IgD-negative memory B cell (primary cell): ENCODE results near the gene P3H1. TPM values are rescaled to one million over a fixed set of nuclear protein-coding genes. Genes with fewer than 3 reads are reported as not detected.
A peak's percentile ranks its signal among the peaks of the same experiment; 100 is the strongest.
"Not testable (repeated sequence)": the region's sequence is repeated elsewhere in the genome, so short reads cannot be mapped to it uniquely, and the experiment has no call there.

Experiments used
- H3K27ac Mint-ChIP-seq, 3 donors: one replicate each; pipeline ENCODE4 v1.8.0; 2020 to 2022; ENCODE audit warnings: mild to moderate bottlenecking in 3 of 3, mixed read lengths in 3 of 3, moderate library complexity in 1 of 3
- H3K27me3 Mint-ChIP-seq: one replicate; pipeline ENCODE4 v1.8.0; 2021; ENCODE audit warnings: mixed read lengths
- H3K36me3 Mint-ChIP-seq: one replicate; pipeline ENCODE4 v1.8.0; 2020; ENCODE audit warnings: mild to moderate bottlenecking, mixed read lengths
- H3K4me1 Mint-ChIP-seq, 3 donors: one replicate each; pipeline ENCODE4 v1.8.0; 2020 to 2022; ENCODE audit warnings: mixed read lengths in 3 of 3, mild to moderate bottlenecking in 1 of 3
- H3K4me3 Mint-ChIP-seq, 4 donors: one replicate each; pipeline ENCODE4 v1.8.0; 2020 to 2022; ENCODE audit warnings: mild to moderate bottlenecking in 4 of 4, mixed read lengths in 4 of 4, moderate library complexity in 3 of 4
- H3K9me3 Mint-ChIP-seq, 3 donors: one replicate each; pipeline ENCODE4 v1.8.0; 2020 to 2021; ENCODE audit warnings: mixed read lengths in 3 of 3, mild to moderate bottlenecking in 1 of 3
- polyA plus RNA-seq: library from polyadenylated mRNA; unstranded; fragments of 300-500 nt; fragmentation: Illumina TruSeq; gene quantifications from one replicate; pipeline ENCODE4 v1.2.3, GENCODE V29; 2021

Gene P3H1
- polyA plus RNA-seq, 1 donor from 2014 or later = 10.4 TPM

DNA sequence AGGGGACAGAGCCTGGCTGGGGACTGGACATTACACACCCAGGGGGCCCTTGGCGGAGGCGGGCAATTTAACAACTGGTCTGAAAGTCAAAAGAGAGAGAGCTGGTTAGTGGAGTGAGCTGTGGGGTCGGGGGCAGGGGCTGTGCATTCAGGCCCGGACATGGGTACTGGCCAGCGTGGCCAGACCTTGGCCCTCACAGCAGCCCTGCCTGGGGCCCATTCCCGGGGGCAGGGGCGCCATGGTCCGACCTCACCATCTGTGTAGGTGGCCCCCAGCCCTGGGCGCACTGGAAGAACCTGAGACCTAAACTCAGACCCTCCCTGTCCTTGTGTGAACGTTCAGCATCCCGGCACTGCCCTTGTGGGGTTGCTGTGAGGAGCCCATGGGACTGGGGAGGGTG, 31.8 kb downstream of the P3H1 start:
- Mint-ChIP-seq H3K27ac (peak overlapping the region in 1 of 3 donors; percentile 82), H3K36me3 (no peaks in the 10 kb centered on the region), H3K9me3 (no peaks in the 10 kb centered on the region), H3K27me3 (no peaks in the 10 kb centered on the region), H3K4me3 (no peak overlapping the region), H3K4me1 (peaks cover 13 to 17% (median 15%) of the 10 kb centered on the region in 3 donors)

- Mint-ChIP-seq H3K4me3 (no peak overlapping the region), H3K9me3 (no peaks in the 10 kb centered on the region), H3K36me3 (no peaks in the 10 kb centered on the region), H3K27ac (peak overlapping the region in 1 of 3 donors; percentile 82), H3K27me3 (no peaks in the 10 kb centered on the region), H3K4me1 (peaks cover 13 to 17% (median 15%) of the 10 kb centered on the region in 3 donors)
Observed at GRCh38 chr1:42734201-42735035, 32.4 kb downstream of the P3H1 start.

DNA sequence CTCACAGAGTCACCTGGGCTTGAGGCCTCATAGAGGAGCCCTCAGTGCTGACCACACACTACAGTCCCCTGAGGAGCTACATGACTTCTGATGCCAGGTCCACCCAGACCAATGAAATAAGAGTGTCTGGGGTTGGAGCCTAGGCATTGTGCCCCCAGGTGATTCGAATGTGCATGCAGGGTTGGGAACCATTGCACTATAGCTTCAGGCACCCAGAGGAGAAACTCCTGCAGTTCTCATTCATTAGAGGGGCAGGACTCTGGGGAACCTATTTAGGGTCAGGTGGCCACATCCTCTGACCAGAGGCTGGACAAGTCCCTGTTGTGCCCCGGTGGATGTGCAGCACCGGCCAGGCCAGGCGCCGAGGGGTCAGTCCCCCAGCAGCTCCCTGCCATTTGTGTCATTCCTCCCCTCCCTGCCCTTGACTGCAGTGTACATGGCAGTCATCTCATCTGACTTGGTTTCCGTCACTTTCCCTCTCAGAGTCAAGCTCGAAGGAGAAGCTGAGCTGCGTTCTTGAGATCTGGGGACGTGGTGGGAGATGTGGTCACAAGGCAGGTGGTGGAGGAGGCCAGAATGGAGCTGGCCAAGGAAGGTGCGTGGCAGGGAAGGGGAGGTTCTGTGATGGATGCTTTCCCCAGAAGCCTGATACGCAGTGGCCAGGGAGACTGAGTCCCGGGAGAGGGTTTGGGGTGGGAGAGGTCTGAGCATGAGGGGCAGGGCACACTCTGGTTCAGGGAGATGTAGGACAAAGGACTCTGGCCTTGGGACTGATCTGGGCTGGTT, 33.2 kb downstream of the P3H1 start:
- no peaks in the 10 kb centered on the region for H3K9me3 Mint-ChIP-seq
- no peaks in the 10 kb centered on the region for H3K27me3 Mint-ChIP-seq
- no peak overlapping the region for H3K4me3 Mint-ChIP-seq
- H3K4me1 Mint-ChIP-seq = peaks cover 13 to 17% (median 15%) of the 10 kb centered on the region in 3 donors
- H3K36me3 Mint-ChIP-seq = no peaks in the 10 kb centered on the region
- H3K27ac Mint-ChIP-seq = no peak overlapping the region

DNA sequence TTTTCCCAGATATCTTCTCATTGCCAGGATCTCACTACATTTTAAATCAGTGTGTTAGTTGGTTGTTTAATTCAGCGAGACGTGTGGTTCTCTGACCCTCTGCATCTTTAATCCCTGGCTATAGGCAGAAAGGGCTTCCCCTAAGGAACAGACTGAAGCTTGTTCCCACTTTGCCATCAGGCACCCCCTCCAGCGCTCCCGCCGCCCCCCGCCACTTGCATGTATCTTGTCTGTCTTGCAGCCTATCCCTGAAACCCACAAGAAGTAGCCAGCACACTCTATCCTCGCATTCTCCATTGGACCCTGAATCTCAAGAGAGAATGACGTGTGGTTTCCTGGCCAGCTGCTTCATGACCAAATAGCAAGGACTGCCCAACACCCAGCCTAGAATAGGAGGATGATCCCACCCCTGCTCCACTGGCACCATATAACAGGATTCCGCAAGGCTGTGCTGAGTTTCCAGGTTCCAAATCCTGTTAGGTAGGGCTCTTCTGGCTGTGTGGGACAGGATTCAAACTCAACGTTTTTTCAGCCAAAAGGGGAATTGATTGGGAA, 34.6 kb downstream of the P3H1 start:
- Mint-ChIP-seq H3K9me3 (no peaks in the 10 kb centered on the region), H3K27ac (no peak overlapping the region), H3K4me1 (peaks cover 10 to 15% (median 11%) of the 10 kb centered on the region in 3 donors), H3K36me3 (no peaks in the 10 kb centered on the region), H3K27me3 (no peaks in the 10 kb centered on the region), H3K4me3 (no peak overlapping the region)

- no peak overlapping the region for H3K27ac Mint-ChIP-seq
- peaks cover 6 to 9% (median 7%) of the 10 kb centered on the region in 3 donors for H3K4me1 Mint-ChIP-seq
- no peak overlapping the region for H3K4me3 Mint-ChIP-seq
- H3K36me3 Mint-ChIP-seq = no peaks in the 10 kb centered on the region
- no peaks in the 10 kb centered on the region for H3K27me3 Mint-ChIP-seq
- no peaks in the 10 kb centered on the region for H3K9me3 Mint-ChIP-seq
Observed at GRCh38 chr1:42731585-42731984, 35.2 kb downstream of the P3H1 start.

DNA sequence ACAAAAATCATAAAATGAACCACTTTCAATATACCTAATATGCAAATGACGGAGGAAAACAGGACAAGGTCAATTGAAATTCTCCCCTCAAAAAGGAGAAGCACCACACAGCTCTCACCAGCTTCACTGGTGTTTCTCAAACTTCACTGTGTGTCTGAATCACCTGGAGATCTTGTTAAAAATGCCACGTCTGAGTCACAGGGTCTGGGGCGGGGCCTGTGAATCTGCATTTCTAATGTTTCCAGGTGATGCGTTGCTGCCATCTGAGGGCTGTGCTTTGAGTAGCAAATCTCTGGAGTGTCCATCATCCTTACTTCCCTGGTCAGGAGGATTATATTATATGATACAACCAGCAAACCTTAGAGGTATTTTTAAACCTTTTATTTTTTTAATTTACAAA, 35.8 kb downstream of the P3H1 start:
- Mint-ChIP-seq H3K4me3 (no peak overlapping the region), H3K4me1 (peaks cover 6 to 9% (median 7%) of the 10 kb centered on the region in 3 donors), H3K27ac (no peak overlapping the region), H3K9me3 (no peaks in the 10 kb centered on the region), H3K36me3 (no peaks in the 10 kb centered on the region), H3K27me3 (no peaks in the 10 kb centered on the region)

GRCh38 chr1:42730002-42730401, 36.8 kb downstream of the P3H1 start:
- H3K27me3 Mint-ChIP-seq = no peaks in the 10 kb centered on the region
- H3K36me3 Mint-ChIP-seq = peaks cover 2% of the 10 kb centered on the region
- no peak overlapping the region for H3K4me3 Mint-ChIP-seq
- no peaks in the 10 kb centered on the region for H3K9me3 Mint-ChIP-seq
- H3K4me1 Mint-ChIP-seq = peaks cover 6 to 9% (median 7%) of the 10 kb centered on the region in 3 donors
- peak overlapping the region in 1 of 3 donors; percentile 48 for H3K27ac Mint-ChIP-seq

DNA sequence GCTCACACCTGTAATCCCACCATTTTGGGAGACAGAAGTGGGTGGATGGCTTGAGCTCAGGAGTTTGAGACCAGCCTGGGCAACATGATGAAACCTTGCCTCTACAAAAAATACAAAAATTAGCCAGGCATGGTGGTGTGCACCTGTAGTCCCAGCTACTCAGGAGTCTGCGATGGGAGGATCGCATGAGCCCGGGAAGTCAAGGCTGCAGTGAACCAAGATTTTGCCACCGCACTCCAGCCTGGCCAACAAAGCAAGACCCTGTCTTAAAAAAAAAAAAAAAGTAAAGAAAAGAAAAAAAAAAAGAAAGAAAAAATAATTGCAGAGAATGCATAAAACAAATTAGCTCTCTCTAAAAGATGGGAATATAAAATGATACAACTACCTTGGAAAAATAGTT, 41.0 kb downstream of the P3H1 start:
- not testable (repeated sequence) for H3K9me3 Mint-ChIP-seq, H3K4me1 Mint-ChIP-seq

GRCh38 chr1:42723511-42723910, 43.3 kb downstream of the P3H1 start:
- no peaks in the 10 kb centered on the region for H3K9me3 Mint-ChIP-seq
- H3K4me3 Mint-ChIP-seq = peak overlapping the region in 1 of 4 donors; percentile 70
- H3K27me3 Mint-ChIP-seq = no peaks in the 10 kb centered on the region
- H3K36me3 Mint-ChIP-seq = peaks cover 4% of the 10 kb centered on the region
- no peak overlapping the region for H3K27ac Mint-ChIP-seq
- H3K4me1 Mint-ChIP-seq = peaks cover 0 to 1% (median 0%) of the 10 kb centered on the region in 3 donors

More for the DNA sequence above, 41.0 kb downstream of the P3H1 start:
- not testable (repeated sequence) for H3K4me3 Mint-ChIP-seq, H3K27me3 Mint-ChIP-seq, H3K36me3 Mint-ChIP-seq
- peak overlapping the region in 1 of 3 donors; percentile 24 for H3K27ac Mint-ChIP-seq

GRCh38 chr1:42722403-42722802, 44.4 kb downstream of the P3H1 start:
- H3K36me3 Mint-ChIP-seq, H3K27ac Mint-ChIP-seq, H3K27me3 Mint-ChIP-seq, H3K4me3 Mint-ChIP-seq, H3K9me3 Mint-ChIP-seq, H3K4me1 Mint-ChIP-seq: not testable (repeated sequence)

DNA sequence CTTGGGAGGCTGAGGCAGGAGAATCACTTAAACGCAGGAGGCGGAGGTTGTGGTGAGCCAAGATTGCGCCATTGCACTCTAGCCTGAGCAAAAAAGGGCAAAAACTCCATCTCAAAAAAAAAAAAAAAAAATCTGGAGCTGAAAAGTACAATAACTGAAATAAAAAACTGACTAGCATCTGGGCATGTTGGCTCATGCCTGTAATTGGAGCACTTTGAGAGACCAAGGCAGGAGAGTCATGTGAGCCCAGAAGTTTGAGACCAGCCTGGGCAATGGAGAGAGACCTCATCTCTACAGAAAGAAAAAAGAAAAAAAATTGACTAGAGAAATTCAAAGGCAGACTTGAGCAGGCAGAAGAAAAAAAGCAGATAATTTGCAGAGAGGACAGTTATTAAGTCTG, 44.9 kb downstream of the P3H1 start:
- peaks cover 0 to 6% (median 1%) of the 10 kb centered on the region in 3 donors for H3K4me1 Mint-ChIP-seq
- H3K36me3 Mint-ChIP-seq = peaks cover 9% of the 10 kb centered on the region
- no peak overlapping the region for H3K4me3 Mint-ChIP-seq
- no peak overlapping the region for H3K27ac Mint-ChIP-seq
- no peaks in the 10 kb centered on the region for H3K9me3 Mint-ChIP-seq
- no peaks in the 10 kb centered on the region for H3K27me3 Mint-ChIP-seq

GRCh38 chr1:42720868-42721267, 46.0 kb downstream of the P3H1 start:
- Mint-ChIP-seq H3K4me3 (no peak overlapping the region), H3K4me1 (peaks cover 0 to 6% (median 3%) of the 10 kb centered on the region in 3 donors), H3K9me3 (peaks cover 0 to 2% (median 0%) of the 10 kb centered on the region in 3 donors), H3K27ac (peak overlapping the region in 1 of 3 donors; percentile 59), H3K27me3 (no peaks in the 10 kb centered on the region), H3K36me3 (peaks cover 12% of the 10 kb centered on the region)

DNA sequence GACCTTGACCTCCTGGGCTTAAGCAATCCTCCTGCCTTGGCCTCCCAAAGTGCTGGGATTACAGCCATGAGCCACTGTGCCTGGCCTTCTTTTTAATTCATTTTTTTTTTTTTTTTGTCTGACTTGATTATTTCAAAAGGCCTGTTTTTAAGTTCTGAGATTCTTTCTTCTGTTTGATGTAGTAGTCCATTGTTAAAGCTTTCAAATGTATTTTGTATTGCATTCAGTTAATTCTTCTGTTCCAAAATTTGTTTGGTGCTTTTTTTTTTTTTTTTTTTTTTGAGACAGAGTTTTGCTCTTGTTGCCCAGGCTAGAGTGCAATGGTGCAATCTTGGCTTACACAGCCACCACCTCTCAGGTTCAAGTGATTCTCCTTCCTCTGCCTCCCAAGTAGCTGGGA, 52.4 kb downstream of the P3H1 start:
- H3K4me3 Mint-ChIP-seq, H3K27ac Mint-ChIP-seq, H3K27me3 Mint-ChIP-seq: not testable (repeated sequence)
- H3K9me3 Mint-ChIP-seq = peaks cover 2 to 11% (median 9%) of the 10 kb centered on the region in 3 donors
- H3K36me3 Mint-ChIP-seq = peaks cover 40% of the 10 kb centered on the region
- peaks cover 0 to 13% (median 4%) of the 10 kb centered on the region in 3 donors for H3K4me1 Mint-ChIP-seq

DNA sequence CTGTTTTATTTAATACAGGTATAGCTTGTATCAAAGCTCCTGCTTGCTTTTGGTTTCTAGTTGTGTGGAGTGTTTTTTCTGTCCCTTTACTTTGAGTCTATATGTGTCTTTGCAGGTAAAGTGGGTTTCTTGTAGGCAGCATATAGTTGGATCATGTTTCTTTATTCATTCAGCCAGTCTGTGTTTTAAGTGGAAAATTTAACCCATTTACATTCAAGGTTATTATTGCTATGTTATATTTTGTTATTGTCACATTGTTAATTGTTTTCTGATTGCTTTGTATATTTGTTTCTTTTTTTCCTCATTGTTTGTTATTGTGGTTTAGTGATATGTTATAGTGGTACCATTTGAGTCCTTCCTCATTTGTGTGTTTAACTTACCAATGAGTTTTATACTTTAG, 53.5 kb downstream of the P3H1 start:
- Mint-ChIP-seq H3K9me3 (peaks cover 2 to 11% (median 9%) of the 10 kb centered on the region in 3 donors), H3K27me3 (no peaks in the 10 kb centered on the region), H3K27ac (no peak overlapping the region)

GRCh38 chr1:42712808-42713207, 54.0 kb downstream of the P3H1 start:
- not testable (repeated sequence) for H3K27me3 Mint-ChIP-seq, H3K4me3 Mint-ChIP-seq, H3K27ac Mint-ChIP-seq
- Mint-ChIP-seq H3K9me3 (peaks cover 2 to 15% (median 9%) of the 10 kb centered on the region in 3 donors), H3K4me1 (peaks cover 0 to 20% (median 4%) of the 10 kb centered on the region in 3 donors), H3K36me3 (peaks cover 40% of the 10 kb centered on the region)

More for the DNA sequence above, 53.5 kb downstream of the P3H1 start:
- no peak overlapping the region for H3K4me3 Mint-ChIP-seq
- peaks cover 0 to 20% (median 4%) of the 10 kb centered on the region in 3 donors for H3K4me1 Mint-ChIP-seq
- peaks cover 39% of the 10 kb centered on the region for H3K36me3 Mint-ChIP-seq
